Measurements from ENCODE around the gene EHD1.

DNA sequence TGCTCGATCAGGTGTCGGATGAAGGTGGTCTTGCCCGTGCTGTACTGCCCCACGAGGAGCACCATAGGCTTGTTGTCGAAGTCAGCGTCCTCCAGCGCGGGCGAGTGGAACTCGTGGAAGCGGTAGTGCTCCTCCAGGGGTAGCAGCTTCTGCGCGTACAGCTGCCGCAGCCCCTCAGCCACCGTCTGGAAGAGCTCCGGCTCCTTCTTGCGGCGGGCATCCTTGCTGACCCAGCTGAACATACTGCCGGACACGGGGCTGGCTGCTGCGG, 263 bp downstream of the EHD1 start:
- no peak for TF ChIP-seq EP300 (IDR thresholded peaks at IDR 0.05)
- TF ChIP-seq, protein P1, sequence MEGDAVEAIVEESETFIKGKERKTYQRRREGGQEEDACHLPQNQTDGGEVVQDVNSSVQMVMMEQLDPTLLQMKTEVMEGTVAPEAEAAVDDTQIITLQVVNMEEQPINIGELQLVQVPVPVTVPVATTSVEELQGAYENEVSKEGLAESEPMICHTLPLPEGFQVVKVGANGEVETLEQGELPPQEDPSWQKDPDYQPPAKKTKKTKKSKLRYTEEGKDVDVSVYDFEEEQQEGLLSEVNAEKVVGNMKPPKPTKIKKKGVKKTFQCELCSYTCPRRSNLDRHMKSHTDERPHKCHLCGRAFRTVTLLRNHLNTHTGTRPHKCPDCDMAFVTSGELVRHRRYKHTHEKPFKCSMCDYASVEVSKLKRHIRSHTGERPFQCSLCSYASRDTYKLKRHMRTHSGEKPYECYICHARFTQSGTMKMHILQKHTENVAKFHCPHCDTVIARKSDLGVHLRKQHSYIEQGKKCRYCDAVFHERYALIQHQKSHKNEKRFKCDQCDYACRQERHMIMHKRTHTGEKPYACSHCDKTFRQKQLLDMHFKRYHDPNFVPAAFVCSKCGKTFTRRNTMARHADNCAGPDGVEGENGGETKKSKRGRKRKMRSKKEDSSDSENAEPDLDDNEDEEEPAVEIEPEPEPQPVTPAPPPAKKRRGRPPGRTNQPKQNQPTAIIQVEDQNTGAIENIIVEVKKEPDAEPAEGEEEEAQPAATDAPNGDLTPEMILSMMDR (IDR thresholded peaks at IDR 0.05) = no peak

All from ovary (tissue), 3 donors.